ENCODE measurements around the gene BTBD18. TPM values are rescaled to one million over a fixed set of nuclear protein-coding genes. Genes with fewer than 3 reads are reported as not detected.

Gene BTBD18
- total RNA-seq, 2 experiments from 2014 or later = not detected

GRCh38 chr11:57787920-57788702 lies 36.5 kb upstream of the BTBD18 start:
- H3K4me3 Mint-ChIP-seq = no peak overlapping the region
- POLR2A ChIA-PET = interaction anchor here (1.2 kb wide), 1 partner anchor 47 kb away, joined by 5 read pairs; the partner anchor contains the start of gene SELENOH
- no peaks in the 10 kb centered on the region for H3K27me3 Mint-ChIP-seq (ENCODE audit: low read depth)
- CTCF ChIA-PET = interaction anchor here (2.2 kb wide), 1 partner anchor 12 kb away, joined by 16 read pairs; no protein-coding TSS in a partner anchor
- peaks cover 6% of the 10 kb centered on the region for H3K36me3 Mint-ChIP-seq (ENCODE audit: low read depth)
- peak overlapping the region; percentile 14 for H3K27ac Mint-ChIP-seq
- no peak for ATAC-seq
- H3K9me3 Mint-ChIP-seq (ENCODE audit: insufficient read depth) = no peaks in the 10 kb centered on the region
- peaks cover 47% of the 10 kb centered on the region for H3K4me1 Mint-ChIP-seq (ENCODE audit: low read depth)
- no peak for DNase-seq

GRCh38 chr11:57787006-57787604 lies 35.5 kb upstream of the BTBD18 start:
- no peaks in the 10 kb centered on the region for H3K9me3 Mint-ChIP-seq (ENCODE audit: insufficient read depth)
- H3K4me1 Mint-ChIP-seq (ENCODE audit: low read depth) = peaks cover 39% of the 10 kb centered on the region
- ATAC-seq (no peak), DNase-seq (no peak)
- CTCF ChIA-PET = interaction anchor here (1.1 kb wide), 1 partner anchor 36 kb away, joined by 4 read pairs; the partner anchor contains the start of gene BTBD18
- no peaks in the 10 kb centered on the region for H3K27me3 Mint-ChIP-seq (ENCODE audit: low read depth)
- peaks cover 9% of the 10 kb centered on the region for H3K36me3 Mint-ChIP-seq (ENCODE audit: low read depth)
- H3K4me3 Mint-ChIP-seq = no peak overlapping the region
- H3K27ac Mint-ChIP-seq = no peak overlapping the region
- POLR2A ChIA-PET = no interaction called here

GRCh38 chr11:57786436-57786835 lies 34.8 kb upstream of the BTBD18 start:
- ChIA-PET CTCF (interaction anchor here (1.1 kb wide), 1 partner anchor 35 kb away, joined by 4 read pairs; the partner anchor contains the start of gene BTBD18), POLR2A (no interaction called here)
- Mint-ChIP-seq H3K36me3 (ENCODE audit: low read depth) (peaks cover 13% of the 10 kb centered on the region), H3K4me1 (ENCODE audit: low read depth) (peaks cover 37% of the 10 kb centered on the region), H3K27ac (no peak overlapping the region), H3K27me3 (ENCODE audit: low read depth) (no peaks in the 10 kb centered on the region), H3K4me3 (no peak overlapping the region), H3K9me3 (ENCODE audit: insufficient read depth) (no peaks in the 10 kb centered on the region)
- DNase-seq = no peak
- ATAC-seq = no peak

- no peaks in the 10 kb centered on the region for H3K27me3 Mint-ChIP-seq (ENCODE audit: low read depth)
- H3K4me3 Mint-ChIP-seq = no peak overlapping the region
- H3K27ac Mint-ChIP-seq = no peak overlapping the region
- DNase-seq (no peak), ATAC-seq (no peak)
- peaks cover 13% of the 10 kb centered on the region for H3K36me3 Mint-ChIP-seq (ENCODE audit: low read depth)
- no peaks in the 10 kb centered on the region for H3K9me3 Mint-ChIP-seq (ENCODE audit: insufficient read depth)
- ChIA-PET CTCF (interaction anchor here (0.6 to 1.2 kb wide), 5 partner anchors 8 to 41 kb away, joined by 3 to 5 read pairs (median 3); partner anchors contain the start of gene BTBD18), POLR2A (no interaction called here)
- H3K4me1 Mint-ChIP-seq (ENCODE audit: low read depth) = peaks cover 33% of the 10 kb centered on the region
Observed at GRCh38 chr11:57785072-57785471, 33.5 kb upstream of the BTBD18 start.

GRCh38 chr11:57781529-57781943 lies 29.9 kb upstream of the BTBD18 start:
- no peak overlapping the region for H3K4me3 Mint-ChIP-seq
- peaks cover 9% of the 10 kb centered on the region for H3K36me3 Mint-ChIP-seq (ENCODE audit: low read depth)
- ATAC-seq (no peak), DNase-seq (peak; percentile 23)
- no peaks in the 10 kb centered on the region for H3K9me3 Mint-ChIP-seq (ENCODE audit: insufficient read depth)
- peak overlapping the region; percentile 62 for H3K27ac Mint-ChIP-seq
- H3K27me3 Mint-ChIP-seq (ENCODE audit: low read depth) = no peaks in the 10 kb centered on the region
- H3K4me1 Mint-ChIP-seq (ENCODE audit: low read depth) = peaks cover 30% of the 10 kb centered on the region
- POLR2A ChIA-PET = interaction anchor here (1.3 kb wide), 2 partner anchors 9 to 40 kb away, joined by 3 read pairs; partner anchors contain the start of gene SELENOH
- CTCF ChIA-PET = no interaction called here

- DNase-seq (no peak), ATAC-seq (no peak)
- ChIA-PET CTCF (interaction anchor here (1.2 to 2.6 kb wide), 2 partner anchors 21 to 28 kb away, joined by 4 to 10 read pairs; partner anchors contain the start of gene BTBD18), POLR2A (interaction anchor here (0.7 kb wide), 1 partner anchor 67 kb away, joined by 3 read pairs; the partner anchor contains the start of gene MED19)
- no peaks in the 10 kb centered on the region for H3K27me3 Mint-ChIP-seq (ENCODE audit: low read depth)
- H3K4me3 Mint-ChIP-seq = no peak overlapping the region
- H3K4me1 Mint-ChIP-seq (ENCODE audit: low read depth) = peaks cover 43% of the 10 kb centered on the region
- H3K27ac Mint-ChIP-seq = no peak overlapping the region
- H3K36me3 Mint-ChIP-seq (ENCODE audit: low read depth) = peaks cover 9% of the 10 kb centered on the region
- H3K9me3 Mint-ChIP-seq (ENCODE audit: insufficient read depth) = no peaks in the 10 kb centered on the region
Observed at GRCh38 chr11:57779276-57779675, 27.7 kb upstream of the BTBD18 start.

- ChIA-PET CTCF (interaction anchor here (0.9 to 2.6 kb wide), 4 partner anchors 10 to 27 kb away, joined by 3 to 10 read pairs (median 4); partner anchors contain the start of gene BTBD18), POLR2A (no interaction called here)
- Mint-ChIP-seq H3K4me1 (ENCODE audit: low read depth) (peaks cover 46% of the 10 kb centered on the region), H3K27me3 (ENCODE audit: low read depth) (no peaks in the 10 kb centered on the region), H3K36me3 (ENCODE audit: low read depth) (peaks cover 9% of the 10 kb centered on the region), H3K4me3 (no peak overlapping the region), H3K9me3 (ENCODE audit: insufficient read depth) (no peaks in the 10 kb centered on the region), H3K27ac (no peak overlapping the region)
- DNase-seq (no peak), ATAC-seq (no peak)
Observed at GRCh38 chr11:57778318-57779037, 26.9 kb upstream of the BTBD18 start.

- Mint-ChIP-seq H3K4me1 (ENCODE audit: low read depth) (peaks cover 47% of the 10 kb centered on the region), H3K27me3 (ENCODE audit: low read depth) (no peaks in the 10 kb centered on the region), H3K36me3 (ENCODE audit: low read depth) (peaks cover 9% of the 10 kb centered on the region), H3K4me3 (no peak overlapping the region), H3K9me3 (ENCODE audit: insufficient read depth) (no peaks in the 10 kb centered on the region), H3K27ac (no peak overlapping the region)
- ChIA-PET CTCF (interaction anchor here (0.9 to 2.6 kb wide), 3 partner anchors 9 to 26 kb away, joined by 3 to 10 read pairs (median 3); partner anchors contain the start of gene BTBD18), POLR2A (no interaction called here)
- ATAC-seq (no peak), DNase-seq (no peak)
Observed at GRCh38 chr11:57777969-57778317, 26.3 kb upstream of the BTBD18 start.

GRCh38 chr11:57776577-57777210 lies 25.1 kb upstream of the BTBD18 start:
- H3K4me3 Mint-ChIP-seq = no peak overlapping the region
- H3K27ac Mint-ChIP-seq = no peak overlapping the region
- DNase-seq = no peak
- ChIA-PET POLR2A (no interaction called here), CTCF (interaction anchor here (1.4 kb wide), 1 partner anchor 24 kb away, joined by 7 read pairs; no protein-coding TSS in a partner anchor)
- H3K27me3 Mint-ChIP-seq (ENCODE audit: low read depth) = no peaks in the 10 kb centered on the region
- peaks cover 49% of the 10 kb centered on the region for H3K4me1 Mint-ChIP-seq (ENCODE audit: low read depth)
- ATAC-seq = no peak
- no peaks in the 10 kb centered on the region for H3K9me3 Mint-ChIP-seq (ENCODE audit: insufficient read depth)
- peaks cover 2% of the 10 kb centered on the region for H3K36me3 Mint-ChIP-seq (ENCODE audit: low read depth)

GRCh38 chr11:57776031-57776521 lies 24.5 kb upstream of the BTBD18 start:
- ATAC-seq (no peak), DNase-seq (no peak)
- H3K4me3 Mint-ChIP-seq = no peak overlapping the region
- ChIA-PET POLR2A (interaction anchor here (1.5 kb wide), 1 partner anchor 16 kb away, joined by 3 read pairs; no protein-coding TSS in a partner anchor), CTCF (interaction anchor here (1.4 kb wide), 1 partner anchor 25 kb away, joined by 7 read pairs; no protein-coding TSS in a partner anchor)
- no peaks in the 10 kb centered on the region for H3K27me3 Mint-ChIP-seq (ENCODE audit: low read depth)
- H3K4me1 Mint-ChIP-seq (ENCODE audit: low read depth) = peaks cover 43% of the 10 kb centered on the region
- no peak overlapping the region for H3K27ac Mint-ChIP-seq
- H3K36me3 Mint-ChIP-seq (ENCODE audit: low read depth) = peaks cover 2% of the 10 kb centered on the region
- H3K9me3 Mint-ChIP-seq (ENCODE audit: insufficient read depth) = no peaks in the 10 kb centered on the region

- H3K4me3 Mint-ChIP-seq = no peak overlapping the region
- peaks cover 2% of the 10 kb centered on the region for H3K36me3 Mint-ChIP-seq (ENCODE audit: low read depth)
- ChIA-PET POLR2A (interaction anchor here (1.5 kb wide), 1 partner anchor 17 kb away, joined by 3 read pairs; no protein-coding TSS in a partner anchor), CTCF (no interaction called here)
- DNase-seq (no peak), ATAC-seq (no peak)
- H3K9me3 Mint-ChIP-seq (ENCODE audit: insufficient read depth) = no peaks in the 10 kb centered on the region
- no peaks in the 10 kb centered on the region for H3K27me3 Mint-ChIP-seq (ENCODE audit: low read depth)
- H3K4me1 Mint-ChIP-seq (ENCODE audit: low read depth) = peaks cover 42% of the 10 kb centered on the region
- peak overlapping the region; percentile 3 for H3K27ac Mint-ChIP-seq
Observed at GRCh38 chr11:57775491-57775890, 23.9 kb upstream of the BTBD18 start.

All from activated CD8-positive, alpha-beta T cell treated with anti-CD3 and anti-CD28 coated beads, Interleukin-2, amount 10 ng/mL, durations not matched to agents 7 days and 5 days (primary cell).